Endothelial cell of umbilical vein (primary cell): ENCODE measurements around the gene PHF2.

ENCODE experiments used
- EZH2 ChIP-seq: IDR thresholded peaks from 2 replicates; pipeline ENCODE4 v1.6.1; 2012; ENCODE audit warnings: borderline replicate concordance, low read depth, mild to moderate bottlenecking, moderate library complexity, low read length, inconsistent platforms; ENCODE audit not compliant: severe bottlenecking
- POLR2AphosphoS5 ChIP-seq: IDR thresholded peaks from 2 replicates; pipeline ENCODE4 v1.6.1; 2012; ENCODE audit warnings: low read depth, mild to moderate bottlenecking, control low read depth, low read length, moderate library complexity; ENCODE audit not compliant: insufficient read depth

GRCh38 chr9:93649610-93650261 lies 73.4 kb downstream of the PHF2 start:
- TF ChIP-seq EZH2 (no peak), POLR2AphosphoS5 (no peak)
